Stimulated activated CD4-positive, alpha-beta T cell treated with anti-CD3 and anti-CD28 coated beads, Interleukin-15, amount 100 ng/mL, for 48 hours (primary cell): ENCODE measurements around the gene NID1.

Experiments
- DNase-seq, 2 donors: peaks; one replicate each; pipeline ENCODE4 v3.0.0-alpha.2; 2020; ENCODE audit warnings: low read depth in 2 of 2

The NID1 gene

GRCh38 chr1:236065509-236066005 lies 667 bp upstream of the NID1 start:
- no peak for DNase-seq

DNA sequence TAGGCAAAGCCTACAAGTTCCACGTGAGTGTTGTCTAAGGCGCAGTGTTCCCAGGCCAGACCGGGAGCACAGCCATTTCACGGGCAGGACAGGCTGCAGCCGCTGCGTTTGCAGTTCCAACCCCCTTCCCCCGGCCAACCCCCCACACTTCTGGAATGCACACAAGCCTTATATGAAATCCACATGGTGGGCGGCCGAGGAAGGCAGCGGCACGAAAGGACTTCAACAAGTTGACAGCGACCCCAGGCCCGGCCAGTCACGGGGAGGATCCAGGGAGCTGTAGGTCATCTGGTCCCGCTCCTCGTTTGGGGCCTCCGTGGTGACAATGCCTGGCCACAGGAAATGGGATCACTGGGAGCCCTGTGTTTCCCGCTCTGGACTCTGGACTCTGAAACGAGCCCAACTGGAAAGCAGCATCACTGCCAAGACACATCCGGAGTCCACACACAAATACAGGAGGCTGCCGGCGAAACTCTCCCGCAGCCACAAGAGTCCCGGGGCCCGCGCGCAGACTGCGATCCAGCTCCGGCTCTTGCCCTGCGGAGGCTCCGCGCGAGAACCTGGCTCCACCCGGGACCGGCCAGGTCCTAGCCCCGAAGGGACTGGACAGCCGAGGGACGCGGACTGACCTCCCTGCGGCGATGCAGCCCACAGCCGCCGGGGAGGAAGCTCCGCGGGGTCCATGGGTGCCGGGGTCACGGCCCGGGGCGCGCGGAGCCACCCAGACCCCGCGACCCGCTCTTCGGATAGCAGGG lies 794 bp downstream of the NID1 start:
- no peak for DNase-seq

GRCh38 chr1:236063551-236063918 lies 1.4 kb downstream of the NID1 start:
- DNase-seq = no peak

DNA sequence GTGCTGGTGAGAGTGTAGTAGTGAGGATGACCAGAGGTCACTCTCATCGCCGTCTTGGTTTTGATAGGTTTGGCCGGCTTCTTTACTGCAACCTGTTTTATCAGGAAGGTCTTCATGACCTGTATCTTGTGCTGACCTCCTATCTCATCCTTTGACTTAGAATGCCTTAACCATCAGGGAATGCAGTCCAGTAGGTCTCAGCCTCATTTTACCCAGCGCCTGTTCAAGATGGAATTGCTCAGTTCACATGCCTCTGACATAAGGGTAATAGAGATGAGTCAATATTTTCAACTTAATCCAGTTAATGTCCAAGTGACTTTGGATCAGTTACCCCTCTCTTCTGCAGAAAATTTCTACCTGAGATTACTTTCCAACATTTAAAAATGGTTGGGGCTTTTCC lies 4.6 kb downstream of the NID1 start:
- DNase-seq = no peak

- no peak for DNase-seq
These were observed 5.9 kb downstream of the NID1 start for GRCh38 chr1:236059011-236059410.

- DNase-seq = no peak
These were observed 6.6 kb downstream of the NID1 start for GRCh38 chr1:236058141-236058934.

DNA sequence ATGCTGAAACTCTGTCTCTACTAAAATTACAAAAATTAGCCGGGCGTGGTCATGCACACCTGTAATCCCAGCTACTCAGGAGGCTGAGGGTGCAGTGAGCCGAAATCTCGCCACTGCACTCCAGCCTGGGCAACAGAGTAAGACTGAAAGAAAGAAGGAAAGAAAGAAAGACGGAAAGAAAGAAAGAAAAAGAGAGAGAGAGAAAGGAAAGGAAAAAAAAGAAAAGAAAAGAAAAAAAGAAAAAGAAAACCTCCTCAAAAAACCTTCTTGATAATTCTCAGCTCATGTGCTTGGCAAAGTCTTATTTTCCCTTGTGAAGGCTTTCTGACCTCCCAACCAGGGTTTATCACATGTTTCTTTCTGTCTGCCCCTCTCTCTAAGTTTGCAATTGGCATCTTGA lies 7.3 kb downstream of the NID1 start:
- no peak for DNase-seq

GRCh38 chr1:236052232-236052993 lies 12.5 kb downstream of the NID1 start:
- no peak for DNase-seq

- DNase-seq = no peak
These were observed 13.6 kb downstream of the NID1 start for GRCh38 chr1:236051242-236051791.

DNA sequence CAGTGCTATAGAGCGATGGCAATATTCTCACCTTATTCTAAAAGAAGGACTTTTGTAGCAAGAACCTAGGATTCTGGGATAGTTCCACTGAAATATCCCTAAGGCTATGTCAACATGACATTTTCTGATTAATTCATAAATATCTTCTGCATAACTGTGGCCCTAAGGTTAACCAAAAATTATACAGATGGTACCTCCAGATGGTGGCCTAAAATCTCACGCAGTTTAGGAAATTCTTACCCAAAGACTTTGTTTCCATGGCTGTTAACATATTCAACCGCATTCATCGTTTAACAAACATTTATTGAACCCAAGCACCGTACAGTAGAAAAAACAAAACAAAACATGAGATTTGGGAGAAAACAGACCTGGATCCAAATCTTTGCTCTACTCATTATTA lies 19.1 kb downstream of the NID1 start:
- DNase-seq = no peak

GRCh38 chr1:236044341-236044740 lies 20.5 kb downstream of the NID1 start:
- no peak for DNase-seq

GRCh38 chr1:236041631-236042618 lies 23.0 kb downstream of the NID1 start:
- DNase-seq = no peak

GRCh38 chr1:236039740-236040685 lies 24.9 kb downstream of the NID1 start:
- no peak for DNase-seq

DNA sequence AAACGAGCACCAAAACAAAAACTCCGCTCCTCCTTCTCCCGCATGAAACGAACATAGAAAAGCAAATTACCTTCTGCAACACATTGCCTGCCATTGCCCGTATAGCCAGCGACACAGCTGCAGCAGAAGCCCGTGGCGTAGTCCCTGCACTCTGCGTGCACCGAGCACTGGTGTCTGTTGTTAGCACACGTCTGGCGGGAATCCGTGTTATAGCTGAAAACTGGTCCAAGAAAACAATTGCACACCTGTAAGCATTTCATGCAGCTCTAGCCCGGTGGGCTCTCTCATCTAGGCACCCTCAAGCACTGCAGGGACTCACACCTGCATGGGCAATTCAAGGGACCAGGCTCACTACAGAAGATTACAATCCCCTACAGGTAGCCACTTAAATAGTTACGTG lies 26.9 kb downstream of the NID1 start:
- no peak for DNase-seq

GRCh38 chr1:236035681-236036101 lies 29.2 kb downstream of the NID1 start:
- no peak for DNase-seq

- no peak for DNase-seq
These were observed 31.6 kb downstream of the NID1 start for GRCh38 chr1:236033336-236033735.

DNA sequence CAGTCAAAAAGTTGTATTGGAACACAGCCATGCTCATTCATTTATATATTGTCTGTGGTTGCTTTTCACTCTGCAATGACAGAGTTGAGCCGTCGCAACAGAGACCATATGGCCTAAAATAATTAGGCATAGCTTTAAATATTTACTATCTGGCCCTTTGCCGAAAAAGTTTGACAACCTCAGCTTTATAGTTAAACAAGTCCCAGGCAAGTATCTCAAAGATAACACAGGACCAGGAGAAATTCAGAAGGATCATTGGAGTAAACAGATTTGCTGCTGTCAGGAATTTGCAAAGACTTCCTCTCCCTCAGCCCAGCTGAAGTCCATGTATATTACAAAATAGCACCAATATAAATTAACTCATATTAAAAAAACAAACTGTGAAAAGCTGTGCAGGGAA lies 34.4 kb downstream of the NID1 start:
- DNase-seq = no peak

DNA sequence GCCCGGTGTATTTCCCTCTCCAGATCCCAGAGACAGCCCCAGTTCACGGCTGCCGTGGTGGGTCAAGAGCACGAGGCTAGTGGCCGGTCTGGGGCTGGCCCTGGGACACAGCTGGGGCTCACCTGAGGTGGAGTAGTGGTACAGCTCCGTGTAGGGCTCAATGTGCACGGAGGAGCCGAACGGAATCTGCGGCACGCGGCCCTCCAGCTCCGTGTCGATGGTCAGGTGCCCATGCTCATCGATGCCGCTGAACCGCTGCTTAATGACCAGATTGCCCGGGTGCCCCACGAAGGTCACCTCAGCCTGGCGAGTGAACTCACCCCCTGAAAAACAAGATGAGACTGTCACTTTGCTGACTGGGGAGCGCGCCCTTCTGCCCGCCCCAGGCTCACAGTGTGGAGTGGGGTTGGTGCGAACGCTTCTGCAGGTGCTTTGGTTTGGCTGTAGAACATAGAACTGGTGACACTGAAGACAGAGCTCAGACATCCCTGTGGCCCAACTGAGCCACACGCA lies 35.4 kb downstream of the NID1 start:
- no peak for DNase-seq

GRCh38 chr1:236027104-236027503 lies 37.8 kb downstream of the NID1 start:
- DNase-seq = no peak
